ENCODE results near the gene COMT. TPM values are rescaled to one million over a fixed set of nuclear protein-coding genes. Genes with fewer than 3 reads are reported as not detected.
"Not testable (repeated sequence)": the region's sequence is repeated elsewhere in the genome, so short reads cannot be mapped to it uniquely, and the experiment has no call there.

The COMT gene
- polyA plus RNA-seq, 1 experiment, result 79.4 TPM

DNA sequence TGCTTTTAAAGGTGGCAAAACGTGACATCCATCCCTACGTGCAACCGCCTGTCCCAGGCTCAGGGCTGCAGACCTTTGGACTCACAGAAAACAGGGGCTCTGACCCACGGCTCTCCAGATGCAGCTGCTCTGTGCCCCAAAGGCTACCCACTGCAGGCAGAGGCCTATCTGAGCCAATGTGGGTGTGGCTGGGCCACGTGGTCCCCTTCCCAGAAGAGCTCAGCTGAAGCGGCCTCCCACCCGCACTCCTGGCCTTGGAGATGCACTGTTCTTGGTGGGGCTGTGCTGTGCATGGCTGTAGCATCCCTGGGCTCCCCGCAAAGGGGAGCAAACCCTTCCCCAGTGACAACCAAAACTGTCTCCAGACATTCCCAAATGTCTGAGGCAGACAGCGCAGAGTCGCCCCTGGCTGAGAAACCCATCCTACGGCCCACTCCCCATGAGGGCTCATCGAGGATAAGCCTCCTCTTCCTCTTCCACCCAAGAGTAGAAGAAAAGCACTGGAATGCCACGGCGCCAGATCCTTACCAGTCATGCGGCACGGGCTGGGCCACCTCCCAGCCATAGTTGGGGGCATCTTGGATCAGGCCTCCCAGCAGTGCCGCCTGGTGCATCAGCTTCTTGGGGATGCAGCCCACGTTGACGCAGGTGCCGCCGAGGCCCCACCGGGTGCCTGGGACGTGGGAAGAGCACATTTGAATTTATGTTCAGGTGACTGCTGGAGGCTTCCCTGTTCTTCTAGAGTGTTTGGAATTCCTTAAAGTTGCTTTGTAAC, 23.1 kb upstream of the COMT start:
- DNase-seq (ENCODE audit: low read depth, low spot score), result no peak
- TF ChIP-seq, protein P1, sequence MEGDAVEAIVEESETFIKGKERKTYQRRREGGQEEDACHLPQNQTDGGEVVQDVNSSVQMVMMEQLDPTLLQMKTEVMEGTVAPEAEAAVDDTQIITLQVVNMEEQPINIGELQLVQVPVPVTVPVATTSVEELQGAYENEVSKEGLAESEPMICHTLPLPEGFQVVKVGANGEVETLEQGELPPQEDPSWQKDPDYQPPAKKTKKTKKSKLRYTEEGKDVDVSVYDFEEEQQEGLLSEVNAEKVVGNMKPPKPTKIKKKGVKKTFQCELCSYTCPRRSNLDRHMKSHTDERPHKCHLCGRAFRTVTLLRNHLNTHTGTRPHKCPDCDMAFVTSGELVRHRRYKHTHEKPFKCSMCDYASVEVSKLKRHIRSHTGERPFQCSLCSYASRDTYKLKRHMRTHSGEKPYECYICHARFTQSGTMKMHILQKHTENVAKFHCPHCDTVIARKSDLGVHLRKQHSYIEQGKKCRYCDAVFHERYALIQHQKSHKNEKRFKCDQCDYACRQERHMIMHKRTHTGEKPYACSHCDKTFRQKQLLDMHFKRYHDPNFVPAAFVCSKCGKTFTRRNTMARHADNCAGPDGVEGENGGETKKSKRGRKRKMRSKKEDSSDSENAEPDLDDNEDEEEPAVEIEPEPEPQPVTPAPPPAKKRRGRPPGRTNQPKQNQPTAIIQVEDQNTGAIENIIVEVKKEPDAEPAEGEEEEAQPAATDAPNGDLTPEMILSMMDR (IDR thresholded peaks at IDR 0.05; ENCODE audit: low read depth, low read length), result no peak
- CTCF ChIA-PET, result no interaction called here
- POLR2A ChIA-PET, result no interaction called here
- H3K27ac ChIP-seq (ENCODE audit: low read depth, low read length), result no peak overlapping the region
- no peaks in the 10 kb centered on the region for H3K27me3 ChIP-seq (ENCODE audit: control insufficient read depth, insufficient read depth, low read length)
- H3K9me3 ChIP-seq (ENCODE audit: control insufficient read depth, insufficient read depth, low read length), result no peaks in the 10 kb centered on the region; the same call in 1 of the 2 replicates
- H3K4me3 ChIP-seq (ENCODE audit: low read depth, low read length), result no peak overlapping the region

DNA sequence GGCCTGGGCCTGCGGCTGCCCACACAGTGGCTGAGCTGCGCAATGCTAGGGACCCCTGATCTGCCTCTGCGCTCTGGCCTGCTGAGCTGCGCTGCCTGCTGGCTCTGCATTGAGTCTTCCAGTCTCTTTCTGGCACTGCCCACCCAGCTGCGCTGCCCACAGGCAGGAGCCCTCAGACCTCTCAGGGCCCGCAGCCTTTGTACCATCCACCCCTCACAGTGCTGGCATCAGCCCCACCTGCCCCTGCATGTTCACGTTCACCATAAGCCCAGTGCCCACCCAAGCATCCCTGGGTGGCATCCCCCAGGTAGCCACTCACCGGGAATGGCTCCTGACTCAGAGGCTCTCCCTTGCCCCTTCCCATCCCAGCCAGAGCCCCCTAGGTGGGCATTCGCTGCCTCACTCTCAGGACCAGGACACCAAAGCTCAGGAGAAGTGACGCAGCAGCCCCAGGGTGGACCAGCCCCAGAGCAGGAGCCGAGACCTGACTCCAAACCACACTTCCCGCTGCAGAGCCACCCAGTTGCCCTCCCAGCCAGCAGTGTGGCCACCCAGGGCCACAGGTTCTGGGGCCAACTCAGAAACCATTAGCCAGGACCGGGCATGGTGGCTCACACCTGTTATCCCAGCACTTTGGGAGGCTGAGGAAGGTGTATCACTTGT, 21.7 kb upstream of the COMT start:
- DNase-seq (ENCODE audit: low read depth, low spot score), result no peak
- TF ChIP-seq, protein P1 (IDR thresholded peaks at IDR 0.05; ENCODE audit: low read depth, low read length), result no peak
- CTCF ChIA-PET, result interaction anchor here (1.4 kb wide), 1 partner anchor 9 kb away, joined by 6 read pairs; no protein-coding TSS in a partner anchor
- Histone ChIP-seq H3K27me3 (ENCODE audit: control insufficient read depth, insufficient read depth, low read length) (no peaks in the 10 kb centered on the region), H3K9me3 (ENCODE audit: control insufficient read depth, insufficient read depth, low read length) (no peaks in the 10 kb centered on the region; the same call in 1 of the 2 replicates), H3K4me3 (ENCODE audit: low read depth, low read length) (no peak overlapping the region), H3K27ac (ENCODE audit: low read depth, low read length) (no peak overlapping the region)
- POLR2A ChIA-PET, result no interaction called here

DNA sequence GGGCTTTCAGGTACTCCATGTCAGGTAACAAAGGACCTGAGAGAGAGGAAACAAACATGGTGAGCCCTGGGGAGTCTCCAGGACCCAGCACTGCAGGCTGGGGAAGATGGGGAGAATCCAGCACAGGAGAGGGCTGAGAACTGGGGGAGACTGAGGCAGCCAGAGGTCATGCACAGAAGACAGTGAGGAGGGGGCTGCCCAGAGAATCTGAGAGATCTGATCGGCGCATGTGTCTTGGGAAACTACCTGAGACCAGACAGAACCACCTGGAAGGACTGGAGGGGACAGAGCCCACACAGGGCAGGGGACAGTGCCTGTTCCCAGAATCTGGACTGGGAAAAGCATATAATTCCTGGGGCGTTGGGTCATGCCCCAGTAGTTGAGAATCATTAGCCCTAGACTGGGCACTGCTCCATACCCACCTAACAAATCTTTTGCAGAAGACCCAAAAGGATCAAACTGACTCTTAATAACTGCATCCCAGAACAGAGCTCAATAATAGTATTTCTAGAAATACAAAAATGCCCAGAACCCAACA, 20.0 kb upstream of the COMT start:
- Histone ChIP-seq H3K27ac (ENCODE audit: low read depth, low read length) (no peak overlapping the region), H3K27me3 (ENCODE audit: control insufficient read depth, insufficient read depth, low read length) (no peaks in the 10 kb centered on the region), H3K4me3 (ENCODE audit: low read depth, low read length) (no peak overlapping the region), H3K9me3 (ENCODE audit: control insufficient read depth, insufficient read depth, low read length) (no peaks in the 10 kb centered on the region; the same call in 1 of the 2 replicates)
- TF ChIP-seq, protein P1 (IDR thresholded peaks at IDR 0.05; ENCODE audit: low read depth, low read length), result no peak
- ChIA-PET POLR2A (no interaction called here), CTCF (no interaction called here)
- DNase-seq (ENCODE audit: low read depth, low spot score), result no peak

DNA sequence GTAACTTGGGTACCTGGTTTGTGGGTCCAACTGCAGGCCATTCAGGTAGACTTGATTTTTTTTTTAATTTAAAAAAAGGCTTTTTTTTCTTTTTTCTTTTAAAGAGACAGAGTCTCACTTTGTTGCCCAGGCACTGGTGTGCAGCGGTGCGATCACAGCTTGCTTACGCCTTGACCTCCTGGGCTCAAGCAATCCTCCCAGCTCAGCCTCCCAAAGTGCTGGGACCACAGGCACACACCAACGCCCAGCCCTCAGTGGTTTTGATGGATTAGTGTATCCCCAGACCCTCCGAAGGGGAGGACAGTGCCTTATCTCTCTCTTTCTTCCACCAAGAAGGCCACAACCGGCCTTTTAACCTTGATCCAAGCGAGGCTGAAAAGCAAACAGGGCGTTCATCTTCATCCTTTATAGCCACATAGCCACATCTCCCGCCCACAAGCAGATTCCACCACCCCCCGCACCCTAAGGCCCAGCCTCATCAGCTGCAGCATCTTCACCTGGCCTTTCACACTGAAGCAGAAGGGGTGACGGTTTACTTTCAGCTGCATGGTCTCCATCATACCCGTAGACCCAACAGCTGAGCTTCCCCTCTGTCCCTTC, 17.6 kb upstream of the COMT start:
- Histone ChIP-seq H3K9me3 (ENCODE audit: control insufficient read depth, insufficient read depth, low read length) (no peaks in the 10 kb centered on the region), H3K27ac (ENCODE audit: low read depth, low read length) (no peak overlapping the region), H3K27me3 (ENCODE audit: control insufficient read depth, insufficient read depth, low read length) (no peaks in the 10 kb centered on the region), H3K4me3 (ENCODE audit: low read depth, low read length) (no peak overlapping the region)
- CTCF ChIA-PET, result interaction anchor here (1.4 kb wide), 1 partner anchor 193 kb away, joined by 3 read pairs; no protein-coding TSS in a partner anchor
- no peak for DNase-seq (ENCODE audit: low read depth, low spot score)
- POLR2A ChIA-PET, result no interaction called here
- TF ChIP-seq, protein P1 (IDR thresholded peaks at IDR 0.05; ENCODE audit: low read depth, low read length), result no peak

DNA sequence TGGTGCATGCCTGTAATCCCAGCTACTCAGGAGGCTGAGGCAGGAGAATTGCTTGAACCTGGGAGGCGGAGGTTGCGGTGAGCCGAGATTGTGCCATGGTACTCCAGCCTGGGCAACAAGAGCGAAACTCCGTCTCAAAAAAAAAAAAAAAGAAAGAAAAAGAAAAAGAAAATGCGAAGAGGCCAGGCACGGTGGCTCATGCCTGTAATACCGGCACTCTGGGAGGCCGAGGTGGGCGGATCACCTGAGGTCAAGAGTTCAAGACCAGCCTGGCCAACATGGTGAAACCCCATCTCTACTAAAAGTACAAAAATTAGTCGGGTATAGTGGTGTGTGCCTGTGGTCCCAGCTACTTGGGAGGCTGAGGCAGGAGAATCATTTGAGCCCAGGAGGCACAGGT, 15.5 kb upstream of the COMT start:
- H3K27ac ChIP-seq (ENCODE audit: low read depth, low read length); DNase-seq (ENCODE audit: low read depth, low spot score); H3K27me3 ChIP-seq (ENCODE audit: control insufficient read depth, insufficient read depth, low read length); POLR2A ChIA-PET; H3K9me3 ChIP-seq (ENCODE audit: control insufficient read depth, insufficient read depth, low read length); H3K4me3 ChIP-seq (ENCODE audit: low read depth, low read length): not testable (repeated sequence)
- CTCF ChIA-PET, result interaction anchor here (0.7 to 1.7 kb wide), 2 partner anchors 10 to 16 kb away, joined by 3 to 5 read pairs; no protein-coding TSS in a partner anchor
